AG04449 (cell line): ENCODE measurements around the gene C5orf15.

Experiments
- CTCF ChIA-PET: fragments of 350-600 bp; formaldehyde crosslinking; extraction: SDS; loops from one replicate; lab custom pipeline; 2021; ENCODE audit warnings: antibody characterized with exemption; lab: Yijun Ruan, JAX
- POLR2A ChIA-PET: fragments of 400-600, 350-600 bp; formaldehyde crosslinking; extraction: SDS; loops from one replicate; lab custom pipeline; 2020; ENCODE audit warnings: antibody characterized with exemption, inconsistent platforms; lab: Yijun Ruan, JAX
- DNase-seq: peaks from one replicate; pipeline ENCODE4 v3.0.0-alpha.2; 2010; ENCODE audit warnings: low read depth, low spot score
- H3K4me3 ChIP-seq: 2 replicates; pipeline ENCODE4 v1.5.1; 2011; ENCODE audit warnings: low read depth, mild to moderate bottlenecking, control low read depth, low read length
- TF ChIP-seq, protein P1 (sequence below): IDR thresholded peaks from one replicate; pipeline ENCODE4 v1.5.1; 2011; ENCODE audit warnings: mild to moderate bottlenecking, moderate library complexity, low read length, control low read depth, inconsistent platforms; ENCODE audit not compliant: insufficient read depth; ENCODE audit errors: missing control alignments

Gene C5orf15

DNA sequence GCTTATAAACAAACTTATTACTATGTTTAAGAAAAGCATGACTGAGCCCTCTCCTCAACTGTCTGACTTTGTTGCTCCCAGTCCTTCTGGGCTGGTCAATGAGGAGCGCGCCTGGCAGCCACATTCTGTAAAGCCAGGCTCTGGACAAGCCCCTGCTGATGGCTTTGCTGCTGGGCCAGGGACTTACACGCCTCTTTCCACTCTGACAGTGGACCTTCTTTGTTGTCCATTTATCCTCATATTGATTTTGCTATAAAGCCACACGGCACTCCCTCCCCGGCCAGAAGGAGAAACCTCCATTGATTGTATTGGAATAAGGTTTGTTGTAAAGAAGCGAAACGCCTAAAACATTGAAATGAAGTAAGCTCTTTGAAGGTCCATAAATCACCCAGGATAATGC lies 50.6 kb downstream of the C5orf15 start:
- ChIA-PET CTCF (no interaction called here), POLR2A (no interaction called here)
- no peak for DNase-seq
- TF ChIP-seq, protein P1, sequence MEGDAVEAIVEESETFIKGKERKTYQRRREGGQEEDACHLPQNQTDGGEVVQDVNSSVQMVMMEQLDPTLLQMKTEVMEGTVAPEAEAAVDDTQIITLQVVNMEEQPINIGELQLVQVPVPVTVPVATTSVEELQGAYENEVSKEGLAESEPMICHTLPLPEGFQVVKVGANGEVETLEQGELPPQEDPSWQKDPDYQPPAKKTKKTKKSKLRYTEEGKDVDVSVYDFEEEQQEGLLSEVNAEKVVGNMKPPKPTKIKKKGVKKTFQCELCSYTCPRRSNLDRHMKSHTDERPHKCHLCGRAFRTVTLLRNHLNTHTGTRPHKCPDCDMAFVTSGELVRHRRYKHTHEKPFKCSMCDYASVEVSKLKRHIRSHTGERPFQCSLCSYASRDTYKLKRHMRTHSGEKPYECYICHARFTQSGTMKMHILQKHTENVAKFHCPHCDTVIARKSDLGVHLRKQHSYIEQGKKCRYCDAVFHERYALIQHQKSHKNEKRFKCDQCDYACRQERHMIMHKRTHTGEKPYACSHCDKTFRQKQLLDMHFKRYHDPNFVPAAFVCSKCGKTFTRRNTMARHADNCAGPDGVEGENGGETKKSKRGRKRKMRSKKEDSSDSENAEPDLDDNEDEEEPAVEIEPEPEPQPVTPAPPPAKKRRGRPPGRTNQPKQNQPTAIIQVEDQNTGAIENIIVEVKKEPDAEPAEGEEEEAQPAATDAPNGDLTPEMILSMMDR: no peak
- H3K4me3 ChIP-seq: no peak overlapping the region

DNA sequence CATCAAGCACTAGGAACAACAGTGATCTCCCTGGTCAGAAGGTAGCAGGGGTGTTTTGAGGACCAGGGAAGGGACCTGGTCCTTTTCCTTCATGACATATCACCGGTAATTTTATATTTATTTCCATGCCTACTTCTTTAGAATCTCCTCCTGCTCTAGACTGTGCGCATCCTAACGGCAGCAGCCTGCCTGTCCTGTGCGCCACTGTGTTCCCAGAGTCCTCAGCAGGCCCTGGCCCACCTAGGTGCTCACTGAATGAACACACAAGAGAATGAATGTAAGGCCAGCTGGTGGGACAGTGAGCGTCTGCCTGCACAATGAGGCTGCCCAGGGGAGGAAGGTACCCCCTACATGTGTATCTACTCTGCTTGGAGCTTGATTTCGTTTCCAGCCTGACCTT lies 51.5 kb downstream of the C5orf15 start:
- ChIA-PET CTCF (no interaction called here), POLR2A (no interaction called here)
- no peak for DNase-seq

DNA sequence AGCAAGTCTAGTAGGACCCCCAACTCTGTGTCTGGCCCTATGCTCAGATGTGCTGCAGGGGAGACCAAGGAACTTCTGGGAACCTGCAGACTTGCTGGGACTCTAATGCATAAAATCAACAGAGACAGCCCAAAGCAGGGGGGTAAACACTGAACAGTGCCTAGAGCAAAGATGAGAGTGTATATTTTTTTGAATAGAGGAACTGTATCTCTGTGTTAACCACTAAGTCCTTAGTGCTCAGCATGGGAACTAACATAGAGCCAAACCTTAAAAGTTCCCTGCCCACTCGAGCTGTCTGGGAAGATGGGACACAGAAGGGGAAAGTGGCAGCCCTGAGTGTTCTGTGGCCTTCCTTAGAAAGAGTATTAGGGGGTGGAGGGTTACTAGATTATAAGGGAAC lies 51.9 kb downstream of the C5orf15 start:
- no peak overlapping the region for H3K4me3 ChIP-seq
- DNase-seq: no peak
- ChIA-PET CTCF (no interaction called here), POLR2A (no interaction called here)
- TF ChIP-seq, protein P1: no peak

More for the DNA sequence above, 51.5 kb downstream of the C5orf15 start:
- H3K4me3 ChIP-seq: no peak overlapping the region
- TF ChIP-seq, protein P1: no peak

DNA sequence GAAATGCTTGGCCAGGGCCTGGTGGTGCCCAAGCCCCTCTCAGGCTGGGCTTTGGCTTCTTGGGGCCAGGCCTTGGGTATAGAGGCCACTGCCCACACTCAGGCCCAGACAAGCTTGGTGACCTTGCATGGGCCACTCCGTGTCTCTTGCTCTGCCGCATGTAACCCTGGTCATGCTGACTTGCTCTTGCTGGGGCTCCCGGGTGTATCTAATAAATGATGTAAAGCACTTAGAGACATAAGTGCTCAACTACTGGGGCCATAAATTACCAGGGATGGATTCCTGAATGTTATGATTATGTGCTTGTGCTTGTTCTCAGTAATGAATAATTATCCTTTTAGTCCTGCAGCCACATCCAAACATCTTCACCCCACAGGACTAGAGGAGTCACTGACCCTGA lies 54.0 kb downstream of the C5orf15 start:
- ChIA-PET POLR2A (no interaction called here), CTCF (no interaction called here)
- TF ChIP-seq, protein P1: no peak
- H3K4me3 ChIP-seq: no peak overlapping the region
- DNase-seq: no peak

DNA sequence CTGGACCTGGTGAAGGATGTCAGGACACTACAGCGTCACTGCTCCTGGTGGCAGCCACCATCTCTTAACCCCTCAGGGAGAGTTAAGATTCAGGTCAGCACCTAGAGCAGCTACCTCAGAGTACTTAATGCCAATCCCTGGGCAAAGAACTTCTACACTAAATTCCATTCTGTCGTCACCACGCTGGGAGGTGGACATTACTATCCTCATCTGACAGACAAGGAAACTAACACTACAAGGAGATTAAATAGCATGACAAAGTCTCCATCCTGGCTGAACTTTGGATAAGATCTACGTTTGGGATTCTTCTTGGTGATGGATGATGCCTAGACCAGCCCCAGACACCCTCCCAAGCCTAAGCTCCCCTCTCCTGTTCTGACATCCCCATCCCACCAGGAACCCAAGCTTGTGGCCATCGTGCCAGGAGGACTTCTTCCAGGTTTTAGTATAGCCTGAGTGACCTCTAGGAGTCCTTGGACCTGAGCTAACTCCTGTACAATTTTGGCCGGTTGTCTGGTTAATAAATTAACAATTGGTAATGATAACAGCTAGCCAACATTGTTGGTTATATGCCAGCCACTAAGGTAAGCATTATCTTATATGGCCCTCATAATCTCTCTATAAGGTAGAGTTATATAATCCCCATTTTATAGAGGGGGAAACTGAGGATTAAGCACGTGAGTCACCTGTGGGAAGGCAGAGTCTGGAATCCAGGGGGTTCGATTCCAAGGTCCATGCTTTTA lies 54.8 kb downstream of the C5orf15 start:
- ChIA-PET CTCF (no interaction called here), POLR2A (no interaction called here)
- DNase-seq: no peak
- TF ChIP-seq, protein P1: no peak
- H3K4me3 ChIP-seq: no peak overlapping the region

DNA sequence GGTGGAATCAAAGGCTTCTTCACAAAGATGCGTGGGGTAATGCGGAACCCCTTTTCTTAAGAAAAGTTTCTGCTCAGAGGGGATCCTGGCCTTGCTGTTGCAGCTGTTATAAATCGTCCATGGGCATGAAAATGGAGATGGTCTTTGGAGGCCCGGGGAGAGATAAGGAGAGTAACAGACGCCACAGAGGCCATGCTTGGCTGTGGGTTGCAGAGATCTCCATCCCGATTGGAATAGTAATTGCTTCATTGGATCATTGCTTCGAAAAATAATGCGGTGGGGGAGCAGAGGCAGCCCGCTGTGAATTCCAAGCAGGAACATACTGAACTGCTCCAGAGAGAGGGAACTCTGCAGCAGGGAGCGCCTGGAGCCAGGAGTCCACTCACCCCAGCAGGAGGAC lies 55.5 kb downstream of the C5orf15 start:
- TF ChIP-seq, protein P1: no peak
- ChIA-PET CTCF (no interaction called here), POLR2A (no interaction called here)
- no peak for DNase-seq
- H3K4me3 ChIP-seq: no peak overlapping the region
